GM10847 (cell line): Measurements from ENCODE around the gene AGO3.

Experiments
- POLR2A ChIP-seq: IDR thresholded peaks from 2 replicates; pipeline ENCODE4 v1.6.1; 2011; ENCODE audit not compliant: insufficient read length; ENCODE audit errors: extremely low read depth

AGO3 gene

DNA sequence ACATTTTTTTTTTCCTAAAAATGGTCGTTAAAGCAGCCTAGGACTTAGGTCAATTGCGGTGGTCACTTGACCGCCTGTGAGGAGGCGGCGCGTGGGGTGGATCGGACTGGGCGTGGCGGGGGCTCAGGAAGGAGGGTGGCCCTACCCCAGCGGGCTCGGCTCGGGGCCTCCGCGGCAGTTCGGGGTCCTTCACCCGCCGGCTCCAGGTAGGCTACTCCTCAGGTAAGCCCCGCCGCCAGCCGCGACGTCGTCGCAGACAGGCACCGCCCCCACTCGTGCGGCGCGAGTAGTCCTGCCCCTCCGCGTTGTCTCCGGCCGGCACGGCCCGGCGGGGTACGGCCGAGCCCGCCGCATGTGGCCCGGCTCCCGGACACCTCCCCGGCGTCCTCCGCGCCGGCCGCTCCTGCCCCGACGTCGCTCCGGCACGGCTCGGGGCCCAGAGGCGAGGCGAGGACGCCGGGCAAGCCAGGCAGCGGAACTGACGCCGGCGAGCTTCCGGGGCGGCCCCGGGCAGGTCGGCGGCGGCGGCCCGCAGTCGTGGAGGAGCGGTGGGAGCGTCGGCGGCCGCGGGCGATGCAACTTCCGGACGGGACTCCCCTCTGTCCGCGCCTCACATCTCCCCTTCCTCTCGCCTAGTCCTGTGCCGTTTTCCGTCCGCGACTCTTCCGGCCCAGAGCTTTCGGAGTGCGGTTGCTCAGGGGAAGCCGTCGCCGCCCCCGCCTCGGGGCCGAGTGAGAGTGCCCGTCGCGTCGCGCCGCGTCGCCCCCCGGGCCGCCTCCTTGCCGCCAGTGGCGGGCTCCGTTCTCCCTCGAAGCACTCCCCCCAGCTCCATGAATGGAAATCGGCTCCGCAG lies at the start of gene AGO3:
Gene AGO3, plus strand, starts transcription at position 513 of the 853 bp plus-strand sequence. Its CDS starts 322 bp downstream, at position 835.
- peak; percentile 89 for TF ChIP-seq POLR2A

DNA sequence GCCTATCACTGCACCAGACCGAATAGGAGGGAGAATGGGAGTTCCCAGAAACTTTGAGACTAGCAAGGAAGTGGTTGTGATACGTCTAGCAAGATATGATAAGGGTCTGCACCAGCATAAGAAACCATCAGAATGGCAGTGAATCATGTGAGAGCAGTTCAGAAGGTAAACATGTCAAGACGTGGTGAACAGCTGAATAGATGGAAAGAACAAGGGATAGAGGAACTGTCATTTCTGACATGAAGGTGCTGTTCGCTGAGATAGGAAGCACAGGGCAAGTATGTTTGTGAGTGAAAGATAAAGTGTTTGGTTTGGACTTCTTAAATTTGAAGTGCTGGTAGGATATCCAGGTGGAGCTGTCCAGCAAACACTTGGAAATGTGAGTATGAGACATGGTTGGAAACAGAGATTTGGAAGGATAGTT lies 49.0 kb upstream of the AGO3 start:
- no peak for TF ChIP-seq POLR2A

DNA sequence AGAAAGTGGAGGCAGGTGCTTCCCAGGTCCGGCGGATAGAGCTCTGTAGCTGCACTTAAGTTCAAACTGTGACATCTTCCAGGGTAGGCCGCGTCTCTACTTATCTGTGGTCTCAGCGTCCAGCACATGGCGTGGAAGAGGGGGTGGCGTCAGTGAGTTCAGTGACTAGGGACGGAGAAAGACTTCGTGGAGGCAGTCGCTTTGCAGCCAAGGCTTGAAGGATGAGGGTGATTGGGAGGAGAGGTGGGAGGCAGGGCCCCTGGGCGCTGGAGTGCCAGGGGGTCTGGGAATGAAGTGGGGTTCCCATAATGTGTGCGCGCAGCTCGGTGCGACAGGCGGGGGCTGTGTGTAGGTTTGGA lies 48.3 kb upstream of the AGO3 start:
- TF ChIP-seq POLR2A = no peak

DNA sequence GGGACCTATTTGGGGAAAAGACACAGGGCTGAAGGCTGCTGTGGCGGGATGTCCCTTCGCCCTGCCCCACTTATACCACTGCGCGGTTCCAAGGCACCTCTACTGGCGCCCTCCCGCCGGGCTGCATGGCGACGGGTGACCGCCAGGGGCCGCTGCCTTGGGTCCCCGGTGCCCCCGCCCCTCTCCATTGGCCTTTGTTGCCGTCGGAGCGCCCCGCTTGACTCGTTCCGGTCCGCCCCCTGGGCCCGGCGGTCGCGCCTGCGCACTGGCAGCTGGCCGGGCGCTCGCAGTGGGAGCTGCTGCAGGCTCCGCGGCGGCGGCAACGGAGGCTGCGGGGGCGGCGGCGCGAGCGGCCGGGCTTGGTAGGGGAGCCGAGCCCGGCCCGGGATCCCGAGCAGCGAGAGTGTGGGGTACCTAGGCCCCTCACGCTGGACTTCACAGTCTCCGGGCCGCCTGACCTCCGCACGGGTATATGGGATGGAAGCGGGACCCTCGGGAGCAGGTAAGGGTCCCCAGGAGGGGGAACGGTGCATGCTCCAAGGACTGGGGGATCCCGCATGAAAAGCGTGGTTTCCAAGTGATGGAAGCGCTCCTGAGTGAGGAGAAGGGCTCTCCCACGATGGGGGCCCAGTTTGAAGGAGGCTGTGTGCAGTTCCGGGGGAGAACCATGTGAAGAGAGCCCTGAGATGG lies 47.8 kb upstream of the AGO3 start, which contains the start of gene AGO1:
Gene AGO1, plus strand, starts transcription at position 265 of the 690 bp plus-strand sequence. Its CDS starts 213 bp downstream, at position 478.
- TF ChIP-seq POLR2A = peak; percentile 88

DNA sequence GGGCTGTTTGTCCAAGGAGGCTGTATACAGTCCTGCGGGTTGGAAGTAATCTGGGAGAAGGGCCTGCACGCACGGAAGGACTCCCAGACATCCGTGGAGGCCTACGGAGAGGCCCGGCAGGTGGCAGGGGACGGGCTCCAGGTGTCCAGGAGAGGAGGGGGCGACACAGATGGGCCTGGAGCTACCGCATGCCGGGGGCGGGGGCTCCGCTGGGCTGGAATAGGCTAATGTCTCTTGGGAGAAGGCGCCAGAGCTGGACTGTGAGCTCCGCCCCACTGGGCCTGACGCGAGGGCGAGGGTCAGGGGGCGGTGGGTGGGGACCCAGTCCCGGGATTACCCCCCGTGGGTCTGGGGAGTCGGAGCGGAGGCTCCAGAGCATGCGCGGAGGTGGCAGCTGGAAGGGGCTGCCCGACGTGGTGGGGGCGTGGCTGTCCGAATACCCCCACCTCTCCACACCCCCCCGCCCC lies 47.2 kb upstream of the AGO3 start:
- no peak for TF ChIP-seq POLR2A

GRCh38 chr1:35884934-35885333 lies 46.0 kb upstream of the AGO3 start:
- no peak for TF ChIP-seq POLR2A

DNA sequence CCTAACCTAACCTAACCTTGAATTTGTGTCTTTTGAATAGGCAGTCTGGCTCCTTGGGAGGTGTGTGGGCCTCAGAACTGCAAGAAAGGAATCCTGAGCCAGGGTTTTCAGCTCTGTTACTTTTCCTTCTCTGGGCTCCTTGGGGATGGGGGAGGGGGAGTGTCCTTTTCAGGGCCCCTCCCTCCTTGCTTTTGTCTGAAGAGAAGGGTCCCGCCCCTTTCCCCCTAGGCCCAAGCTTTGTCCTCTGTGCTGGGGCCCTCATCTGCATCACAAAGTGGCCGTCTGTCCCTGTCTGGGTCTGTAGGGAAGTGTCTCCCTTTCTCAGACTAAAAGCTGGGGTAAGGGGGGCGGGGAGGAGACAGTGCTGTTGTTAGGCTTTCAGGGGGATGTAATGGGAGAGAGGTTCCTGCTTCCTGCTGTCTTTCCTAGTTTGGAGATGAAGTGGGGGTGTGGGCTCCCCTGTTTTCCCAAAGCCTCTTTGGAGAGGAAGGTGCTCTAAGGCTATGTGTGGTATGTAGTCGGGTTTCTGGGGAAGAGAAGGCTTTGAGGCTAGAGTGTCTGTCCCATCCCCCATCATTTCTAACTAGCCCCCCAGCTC lies 44.8 kb upstream of the AGO3 start:
- no peak for TF ChIP-seq POLR2A

- no peak for TF ChIP-seq POLR2A
Measured at GRCh38 chr1:35886577-35887431, 44.1 kb upstream of the AGO3 start.

DNA sequence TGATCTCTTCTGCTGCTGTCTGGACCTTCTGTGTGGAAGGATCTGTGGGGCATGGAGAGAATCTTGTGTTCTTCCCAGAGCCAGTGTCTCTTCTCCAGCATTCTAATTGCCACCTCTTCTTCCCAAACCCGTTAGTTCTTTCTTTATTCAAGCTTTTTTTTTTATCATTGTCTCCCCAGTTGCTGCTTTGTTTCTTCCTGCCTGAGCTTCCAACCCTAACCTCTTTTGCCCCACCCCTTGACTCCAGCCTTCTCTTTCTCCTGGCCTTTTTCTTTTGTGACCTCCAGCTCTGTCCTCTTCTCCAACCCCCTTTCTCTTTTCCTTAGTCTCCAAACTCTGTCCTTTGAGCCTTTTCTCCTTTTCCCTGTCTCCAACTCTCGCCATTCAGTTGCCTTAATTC lies 43.4 kb upstream of the AGO3 start:
- TF ChIP-seq POLR2A = no peak

- no peak for TF ChIP-seq POLR2A
Measured at GRCh38 chr1:35888255-35888654, 42.6 kb upstream of the AGO3 start.

GRCh38 chr1:35893051-35893879 lies 37.6 kb upstream of the AGO3 start:
- no peak for TF ChIP-seq POLR2A

DNA sequence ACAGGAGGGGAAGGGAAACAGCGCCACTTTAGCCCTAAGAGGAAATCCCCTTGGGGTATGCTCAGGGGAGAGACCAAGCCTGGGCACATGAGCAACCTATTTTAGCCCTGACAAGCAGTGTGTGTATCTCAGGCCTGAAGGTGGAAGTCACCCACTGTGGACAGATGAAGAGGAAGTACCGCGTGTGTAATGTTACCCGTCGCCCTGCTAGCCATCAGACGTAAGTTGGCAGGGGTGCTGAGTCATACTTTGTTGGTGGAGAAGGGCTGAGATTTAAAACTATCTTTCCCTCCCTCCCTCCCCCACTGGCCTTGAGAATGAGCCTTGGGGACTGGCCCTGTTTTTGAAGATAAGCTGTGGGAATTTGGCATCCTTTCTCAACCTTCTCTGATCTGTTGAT lies 36.7 kb upstream of the AGO3 start:
- no peak for TF ChIP-seq POLR2A

DNA sequence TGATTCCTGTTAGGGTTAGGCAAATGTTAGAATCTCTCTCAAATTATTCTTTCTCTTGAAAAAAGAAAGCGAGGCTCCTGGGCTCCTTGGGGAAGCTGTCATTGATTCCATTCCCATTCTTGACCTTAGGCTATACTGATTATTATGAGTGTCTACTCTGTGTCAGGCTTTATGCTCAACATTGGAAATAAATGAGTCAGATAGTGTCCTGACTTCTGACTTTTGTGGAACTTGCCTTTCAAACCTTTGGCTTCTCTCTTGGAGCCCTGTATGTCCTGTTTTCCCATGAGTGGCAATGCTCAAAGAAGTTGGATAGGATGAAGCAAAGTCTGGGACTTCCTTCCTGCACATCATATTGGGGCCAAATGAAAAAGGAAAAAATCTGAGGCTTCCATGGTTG lies 36.2 kb upstream of the AGO3 start:
- TF ChIP-seq POLR2A = no peak

DNA sequence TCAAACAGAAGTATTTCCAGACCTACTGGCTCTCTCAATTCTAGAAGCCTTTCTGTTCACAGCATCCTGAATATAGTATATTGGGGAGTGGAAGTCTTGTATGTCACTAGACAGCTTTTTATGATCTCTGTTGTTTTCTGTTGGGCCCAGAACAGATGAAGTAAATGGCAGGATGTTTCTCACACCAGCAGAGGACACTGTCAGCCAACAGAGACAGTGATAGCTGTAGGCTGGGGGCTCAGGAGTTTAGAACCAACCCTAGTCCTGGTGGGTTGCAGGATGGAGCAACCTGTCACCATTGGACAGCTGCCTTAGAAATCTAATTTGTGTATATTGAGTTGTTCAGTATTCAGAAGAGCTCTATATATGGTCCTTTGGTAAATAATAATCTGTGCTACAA lies 31.0 kb upstream of the AGO3 start:
- TF ChIP-seq POLR2A = no peak
